MM.1S (cell line): ENCODE measurements around the gene NTRK3.

Source experiments
- CTCF ChIP-seq: fragments of 300-600 bp; sonication (generic); IDR thresholded peaks from 2 replicates; pipeline ENCODE4 v1.5.1; 2016; ENCODE audit warnings: antibody characterized with exemption, low read length, mixed read lengths
- EZH2phosphoT487 ChIP-seq: fragments of 300-600 bp; sonication (generic); IDR thresholded peaks from 2 replicates; pipeline ENCODE4 v1.6.1; 2018; ENCODE audit warnings: antibody characterized with exemption, low read length

GRCh38 chr15:88073391-88073691 lies 183.2 kb downstream of the NTRK3 start:
- no peak for TF ChIP-seq CTCF
- no peak for TF ChIP-seq EZH2phosphoT487
